Posterior vena cava (tissue), 2 donors: Measurements from ENCODE around the gene CCDC172. TPM values are rescaled to one million over a fixed set of nuclear protein-coding genes. Genes with fewer than 3 reads are reported as not detected.

Experiments used
- DNase-seq: peaks from one replicate; pipeline ENCODE4 v3.0.0-alpha.2; 2020; ENCODE audit warnings: low spot score
- intact Hi-C, 2 donors: fragments of 100-400 bp; cut with DNase I; formaldehyde crosslinking; loops; one replicate each; pipeline versions ENCODE4 v1.14.1 to v1.14.2; 2022 to 2023
- long read RNA-seq, 2 donors: library from polyadenylated mRNA; unstranded; transcript quantifications; one replicate each; pipeline ENCODE4 v2.0.0, GENCODE V29; 2020 to 2021
- total RNA-seq, 2 donors: library from RNA; stranded (reverse); fragmentation: NEBNext Ultra II Directional; extraction: Animal tissue kit (Norgen Biotek cat#: 25700); gene quantifications; one replicate each; pipeline ENCODE4 v1.2.1, GENCODE V29; 2021
- donor health status: DM: yes; HTN: yes; CAD: no.
- donor health status: DM: yes; HTN: yes; CAD: no.

Gene CCDC172, protein sequence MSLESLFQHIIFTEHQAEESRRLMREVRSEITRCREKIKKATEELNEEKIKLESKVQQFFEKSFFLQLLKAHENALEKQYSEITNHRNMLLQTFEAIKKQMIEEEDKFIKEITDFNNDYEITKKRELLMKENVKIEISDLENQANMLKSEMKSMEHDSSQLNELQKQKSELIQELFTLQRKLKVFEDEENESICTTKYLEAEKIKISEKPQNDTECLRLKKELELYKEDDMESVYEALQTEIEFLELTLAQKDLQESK
- total RNA-seq: not detected
- long read RNA-seq, donor 1: 0 reads
- long read RNA-seq, donor 2: 0 reads

DNA sequence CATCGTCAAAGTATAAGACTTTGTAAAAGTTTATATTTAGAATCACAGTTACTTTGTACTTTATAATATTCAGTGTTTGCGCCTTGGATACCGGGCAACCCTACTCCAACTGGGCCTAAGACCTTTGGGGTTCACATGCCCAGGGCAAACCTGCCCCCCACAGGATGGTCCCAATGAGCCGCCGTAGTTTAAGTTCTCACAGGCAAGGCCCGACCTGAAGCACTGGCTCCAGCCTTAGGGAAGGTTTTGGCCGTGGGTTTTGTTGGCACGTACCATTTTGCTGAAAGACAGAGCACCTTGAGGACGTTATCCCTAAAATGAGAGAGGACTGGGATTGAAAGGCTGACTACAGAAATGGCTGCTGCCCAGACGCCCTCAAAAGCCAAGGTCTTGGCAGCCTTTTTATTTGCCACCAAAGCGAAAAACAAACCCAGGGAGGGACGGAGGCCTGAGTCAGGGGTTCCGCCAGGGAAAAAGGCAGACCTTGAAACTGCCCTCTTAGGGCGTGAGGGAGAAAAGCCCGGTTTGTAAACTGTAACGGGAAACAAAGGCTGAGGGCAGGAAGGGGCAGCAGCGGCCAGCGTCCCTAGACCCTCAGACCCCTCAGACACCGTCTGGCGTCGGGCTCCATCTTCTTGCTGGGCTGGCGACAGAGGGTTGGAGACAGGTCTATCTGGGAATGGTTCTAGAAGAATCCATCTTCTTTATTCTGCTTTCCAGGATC, at the start of gene CCDC172:
Gene CCDC172 (plus strand): TSS at position 222 of the 724 bp plus-strand sequence. CDS start 564 bp downstream, outside the sequence.
- intact Hi-C loops: no loop called here
- DNase-seq: no peak

DNA sequence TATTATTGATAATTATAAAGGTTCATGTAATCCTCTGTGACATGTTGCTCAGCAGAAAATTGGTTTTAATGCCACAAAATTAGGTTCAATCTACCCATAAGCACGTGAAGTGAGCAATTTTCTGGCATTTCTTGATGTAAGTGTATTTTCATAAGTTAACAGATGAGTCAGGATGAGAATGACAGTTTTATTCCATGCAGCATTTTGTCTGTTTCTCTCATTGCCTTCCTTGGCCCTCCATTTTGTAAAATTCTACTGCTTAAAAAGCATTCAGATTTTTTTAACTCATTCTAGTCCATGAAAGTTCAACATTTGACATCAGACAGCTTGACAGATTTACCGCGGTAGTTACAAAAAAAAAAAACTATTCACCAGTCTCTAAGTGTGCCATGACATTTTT, 47.3 kb upstream of the CCDC172 start:
- DNase-seq: no peak
- intact Hi-C loops: no loop called here

DNA sequence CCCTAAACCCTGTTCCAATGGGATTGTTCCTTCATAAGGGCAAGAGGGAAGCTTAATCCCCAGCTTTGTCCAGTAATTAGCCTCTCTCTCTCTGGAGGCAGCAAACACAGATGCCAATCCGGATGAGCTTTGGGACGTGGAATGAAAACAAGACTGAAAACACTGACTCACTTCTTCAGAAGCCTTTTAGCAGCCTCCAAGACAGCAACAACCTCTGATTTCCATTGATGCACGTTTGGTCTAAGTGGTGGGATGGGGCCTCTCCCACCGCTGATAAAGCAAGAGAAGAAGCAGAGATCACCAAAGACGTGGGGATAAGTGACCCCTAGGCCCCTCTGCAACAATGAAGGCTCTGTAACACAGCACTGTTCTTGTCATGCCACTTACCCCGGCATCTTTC, 45.4 kb upstream of the CCDC172 start:
- no peak for DNase-seq
- intact Hi-C loops: no loop called here

DNA sequence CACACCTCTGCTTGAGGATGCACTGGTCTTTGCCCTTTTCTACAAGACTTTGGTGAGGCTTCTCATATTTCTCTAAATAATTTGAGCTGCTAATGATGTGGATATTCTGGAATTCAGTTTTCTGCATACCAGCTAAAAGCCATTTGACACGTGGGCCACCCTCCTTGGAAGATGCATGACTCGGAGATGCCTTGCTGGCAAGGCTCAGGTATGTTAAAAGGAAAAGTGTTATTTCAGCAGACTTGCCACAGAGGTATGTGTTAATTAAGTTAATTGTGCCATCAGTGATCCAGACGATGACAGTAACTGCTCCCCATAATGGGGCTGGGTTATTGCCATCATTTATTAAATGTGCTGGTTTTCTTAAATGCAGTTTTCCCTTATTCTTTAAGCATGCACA, 42.5 kb upstream of the CCDC172 start:
- intact Hi-C loops: loop anchor here in 1 of 2 donors (10.0 kb wide), 2 partner anchors 477 to 567 kb away; no protein-coding TSS in a partner anchor
- no peak for DNase-seq

- intact Hi-C loops: loop anchor here in 1 of 2 donors (10.0 kb wide), 2 partner anchors 482 to 572 kb away; no protein-coding TSS in a partner anchor
Measured at GRCh38 chr10:116286626-116287200, 37.5 kb upstream of the CCDC172 start.

GRCh38 chr10:116287906-116288501, 36.2 kb upstream of the CCDC172 start:
- no peak for DNase-seq
- intact Hi-C loops: loop anchor here in 1 of 2 donors (10.0 kb wide), 2 partner anchors 483 to 573 kb away; no protein-coding TSS in a partner anchor

More at GRCh38 chr10:116286626-116287200, 37.5 kb upstream of the CCDC172 start:
- no peak for DNase-seq

- DNase-seq: no peak
- intact Hi-C loops: loop anchor here in 1 of 2 donors (10.0 kb wide), 2 partner anchors 485 to 575 kb away; no protein-coding TSS in a partner anchor
Measured at GRCh38 chr10:116289652-116290051, 34.6 kb upstream of the CCDC172 start.

DNA sequence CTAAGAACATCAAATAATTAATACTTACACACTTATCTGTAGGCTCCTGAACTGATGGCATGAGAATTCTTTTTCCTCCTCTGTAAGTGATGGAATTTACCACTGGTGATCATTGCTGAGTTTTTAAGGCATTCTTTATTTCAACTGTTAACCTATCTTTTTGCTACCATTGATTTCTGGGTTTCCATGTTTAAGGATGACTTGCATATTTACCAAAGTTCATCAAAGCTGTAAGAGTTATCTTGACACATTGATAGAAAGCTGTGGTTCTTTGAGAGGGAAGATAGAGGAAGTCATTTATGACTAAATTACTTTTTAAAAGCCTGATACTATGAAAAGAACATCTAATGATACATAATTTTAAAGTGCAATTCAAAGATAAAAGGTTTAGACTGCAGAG, 31.8 kb upstream of the CCDC172 start:
- DNase-seq: no peak
- intact Hi-C loops: no loop called here

DNA sequence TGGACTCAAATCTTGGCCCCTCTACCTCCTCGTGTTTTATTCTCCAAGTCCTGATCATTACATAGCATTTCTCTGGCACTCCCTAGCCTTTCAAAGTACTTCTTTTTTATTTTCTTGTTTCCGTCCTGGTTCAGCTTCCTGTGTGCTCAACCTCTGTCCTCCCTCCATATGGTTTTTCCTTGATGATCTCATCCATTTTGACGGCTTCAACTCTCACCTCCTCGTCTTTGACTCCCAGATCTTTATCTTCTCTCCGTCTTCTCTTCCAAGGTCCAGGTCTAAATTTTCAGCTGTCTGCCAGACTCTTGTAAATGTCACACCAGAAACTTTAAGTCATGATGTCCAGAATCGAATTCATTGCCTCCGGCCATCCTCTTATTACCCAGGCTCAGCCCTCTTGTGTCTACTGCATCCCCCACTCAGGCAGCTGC, 27.9 kb upstream of the CCDC172 start:
- intact Hi-C loops: no loop called here
- DNase-seq: no peak

GRCh38 chr10:116298586-116298985, 25.7 kb upstream of the CCDC172 start:
- DNase-seq: no peak
- intact Hi-C loops: no loop called here

DNA sequence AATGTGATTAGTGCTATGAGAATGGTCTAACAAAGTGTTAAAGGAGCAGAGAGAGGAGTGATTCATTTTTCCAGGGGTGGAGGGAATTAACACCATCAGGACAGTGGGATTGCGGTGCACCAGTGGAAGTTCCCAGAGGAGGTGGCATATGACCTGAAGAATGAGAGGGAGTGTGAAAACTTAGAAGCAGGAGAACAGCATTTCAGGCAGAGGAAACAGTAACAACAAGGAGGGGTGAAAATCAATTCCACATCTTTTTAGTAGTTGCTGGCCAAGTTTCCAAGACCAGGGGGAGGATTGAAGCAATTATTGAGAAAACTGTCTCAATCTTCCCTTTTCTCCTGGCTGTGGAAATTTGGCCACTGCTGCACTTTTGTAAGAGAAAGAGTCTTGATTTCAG, 23.7 kb upstream of the CCDC172 start:
- DNase-seq: no peak
- intact Hi-C loops: no loop called here

DNA sequence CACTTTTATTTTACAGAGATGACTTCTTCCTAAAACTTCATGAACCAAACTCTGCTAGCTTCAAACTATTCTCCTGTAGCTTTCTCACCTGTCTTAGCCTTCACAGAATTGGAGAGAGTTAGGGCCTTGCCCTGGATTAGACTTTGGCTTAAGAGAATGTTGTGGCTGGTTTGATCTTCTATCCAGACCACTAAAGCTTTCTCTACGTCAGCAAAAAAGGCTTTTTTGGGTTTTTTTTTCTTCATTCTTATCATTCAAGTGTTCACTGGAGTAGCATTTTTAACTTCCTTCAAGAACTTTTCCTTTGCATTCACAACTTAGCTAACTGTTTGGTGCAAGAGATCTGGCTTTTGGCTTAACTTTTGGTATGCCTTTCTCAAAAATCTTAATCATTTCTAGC, 19.3 kb upstream of the CCDC172 start:
- no peak for DNase-seq
- intact Hi-C loops: no loop called here

DNA sequence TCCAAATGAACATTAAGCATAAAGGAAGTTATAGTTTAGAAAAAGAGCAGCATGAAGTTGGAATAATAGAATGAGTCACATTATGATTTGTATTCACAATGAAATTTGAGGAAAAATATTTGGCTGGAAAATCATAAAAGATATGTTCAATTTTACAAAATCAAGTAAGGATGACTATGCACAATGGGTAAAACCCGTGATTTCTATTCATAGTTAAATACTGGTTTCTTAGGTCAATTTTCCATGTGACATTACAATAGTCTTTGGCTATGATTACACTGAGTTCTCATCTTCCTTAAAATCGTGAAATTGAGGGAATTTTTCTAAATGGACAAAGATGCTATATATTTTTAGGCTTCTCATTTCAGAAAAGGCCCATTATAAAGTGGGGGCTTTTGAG, 17.4 kb upstream of the CCDC172 start:
- intact Hi-C loops: no loop called here
- DNase-seq: no peak

GRCh38 chr10:116307455-116307854, 16.8 kb upstream of the CCDC172 start:
- intact Hi-C loops: no loop called here
- DNase-seq: no peak

DNA sequence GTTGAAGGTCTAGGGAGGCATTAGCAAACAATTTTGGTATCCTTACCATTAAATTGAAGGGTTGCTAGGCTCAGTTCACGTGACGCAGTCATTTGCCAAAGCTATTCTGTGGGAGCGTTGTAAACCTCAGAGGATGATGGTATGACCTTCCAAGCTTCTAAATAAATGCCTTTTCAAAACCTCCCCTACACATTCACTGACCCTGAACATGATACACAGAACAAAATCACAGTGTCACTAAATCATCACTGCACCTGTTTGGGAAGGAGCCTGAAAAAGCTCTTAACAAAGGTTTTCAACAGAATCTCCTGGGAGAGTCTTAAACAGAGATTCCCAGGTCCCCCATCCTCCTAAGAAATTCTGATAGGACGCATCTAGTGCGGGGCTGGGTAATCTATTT, 13.2 kb upstream of the CCDC172 start:
- DNase-seq: no peak
- intact Hi-C loops: no loop called here

GRCh38 chr10:116311706-116312490, 12.3 kb upstream of the CCDC172 start:
- intact Hi-C loops: no loop called here
- DNase-seq: no peak

DNA sequence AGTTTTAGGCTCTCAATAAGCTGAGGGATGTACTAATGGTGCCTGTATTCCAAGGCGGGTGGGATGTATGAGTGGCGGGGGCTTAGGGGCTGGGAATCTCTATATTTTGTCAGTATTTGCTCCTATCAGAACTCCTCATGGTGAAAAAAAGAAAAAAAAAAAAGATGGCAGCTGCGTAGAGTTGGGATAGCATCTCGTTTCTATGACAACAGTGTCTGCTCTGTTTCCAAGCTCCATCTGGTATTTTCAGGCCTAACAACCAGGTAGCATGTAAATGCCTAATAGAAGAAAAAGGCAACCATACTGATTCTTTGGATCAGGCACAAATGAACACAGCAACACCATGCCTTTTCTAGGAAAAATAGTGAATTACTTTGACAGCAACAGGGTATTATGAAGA, 11.7 kb upstream of the CCDC172 start:
- intact Hi-C loops: no loop called here
- DNase-seq: no peak

GRCh38 chr10:116316503-116316902, 7.7 kb upstream of the CCDC172 start:
- intact Hi-C loops: no loop called here
- no peak for DNase-seq
